HUDEP-2 (cell line): ENCODE measurements around the gene KAT8.

ENCODE experiments used
- DNase-seq, 76 experiments: peaks; one replicate each; lab custom pipeline; 2025; ENCODE audit not compliant: unreplicated experiment in 76 of 76; lab: John Stamatoyannopoulos, UW

Gene KAT8

DNA sequence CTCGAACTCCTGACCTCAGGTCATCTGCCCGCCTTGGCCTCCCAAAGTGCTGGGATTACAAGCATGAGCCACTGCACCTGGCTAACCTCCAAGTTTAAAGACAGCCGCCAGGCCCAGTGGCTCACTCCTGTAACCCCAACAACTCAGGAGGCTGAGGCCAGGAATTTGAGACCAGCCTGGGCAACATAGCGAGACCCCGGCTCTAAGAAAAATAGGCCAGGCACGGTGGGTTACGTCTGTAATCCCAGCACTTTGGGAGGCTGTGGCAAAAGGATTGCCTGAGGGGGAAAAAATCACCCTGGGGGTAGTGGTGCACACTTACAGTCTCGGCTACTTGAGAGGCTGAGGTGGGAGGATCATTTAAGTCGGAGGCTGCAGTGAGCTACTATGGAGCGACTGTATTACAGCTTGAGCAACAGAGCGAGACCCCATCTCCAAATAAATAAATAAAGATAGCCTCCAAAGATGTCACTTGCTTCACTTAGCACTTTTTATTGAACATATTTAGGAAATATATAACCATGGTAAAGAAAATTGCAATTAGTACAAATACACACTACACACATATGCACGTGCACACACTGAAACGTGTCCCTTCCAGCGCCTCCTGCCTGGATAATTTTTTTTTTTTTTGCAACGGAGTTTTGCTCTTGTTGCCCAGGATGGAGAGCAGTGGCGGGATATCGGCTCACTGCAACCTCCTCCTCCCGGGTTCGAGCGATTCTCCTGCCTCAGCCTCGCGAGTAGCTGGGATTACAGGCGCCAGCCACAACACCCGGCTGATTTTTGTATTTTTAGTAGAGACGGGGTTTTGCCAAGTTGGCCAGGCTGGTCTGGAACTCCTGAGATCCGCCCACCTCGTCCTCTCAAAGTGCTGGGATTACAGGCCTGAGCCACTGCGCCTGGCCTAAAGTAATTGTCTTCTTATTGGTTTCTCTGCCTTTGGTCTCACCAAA, 10.7 kb upstream of the KAT8 start:
- DNase-seq: no peak

DNA sequence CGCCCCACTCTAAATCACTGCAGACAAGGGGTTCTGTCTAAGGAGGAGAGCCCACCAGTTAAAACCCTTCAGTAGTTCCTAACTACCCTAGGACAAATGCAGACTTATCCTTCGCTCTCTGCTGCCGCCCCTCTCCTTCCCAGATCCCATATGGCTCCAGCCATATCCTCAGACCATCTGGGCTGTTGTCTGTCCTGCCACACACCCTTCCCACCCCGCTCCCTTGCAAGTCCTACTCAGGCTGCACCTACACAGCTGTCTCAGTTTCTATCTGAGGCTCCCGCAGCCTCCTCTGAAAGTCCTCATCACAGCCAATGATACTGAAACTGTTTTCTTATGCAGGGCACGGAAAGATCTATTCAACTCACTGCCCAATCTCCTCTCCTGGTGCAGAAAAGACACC, 10.0 kb upstream of the KAT8 start:
- no peak for DNase-seq

DNA sequence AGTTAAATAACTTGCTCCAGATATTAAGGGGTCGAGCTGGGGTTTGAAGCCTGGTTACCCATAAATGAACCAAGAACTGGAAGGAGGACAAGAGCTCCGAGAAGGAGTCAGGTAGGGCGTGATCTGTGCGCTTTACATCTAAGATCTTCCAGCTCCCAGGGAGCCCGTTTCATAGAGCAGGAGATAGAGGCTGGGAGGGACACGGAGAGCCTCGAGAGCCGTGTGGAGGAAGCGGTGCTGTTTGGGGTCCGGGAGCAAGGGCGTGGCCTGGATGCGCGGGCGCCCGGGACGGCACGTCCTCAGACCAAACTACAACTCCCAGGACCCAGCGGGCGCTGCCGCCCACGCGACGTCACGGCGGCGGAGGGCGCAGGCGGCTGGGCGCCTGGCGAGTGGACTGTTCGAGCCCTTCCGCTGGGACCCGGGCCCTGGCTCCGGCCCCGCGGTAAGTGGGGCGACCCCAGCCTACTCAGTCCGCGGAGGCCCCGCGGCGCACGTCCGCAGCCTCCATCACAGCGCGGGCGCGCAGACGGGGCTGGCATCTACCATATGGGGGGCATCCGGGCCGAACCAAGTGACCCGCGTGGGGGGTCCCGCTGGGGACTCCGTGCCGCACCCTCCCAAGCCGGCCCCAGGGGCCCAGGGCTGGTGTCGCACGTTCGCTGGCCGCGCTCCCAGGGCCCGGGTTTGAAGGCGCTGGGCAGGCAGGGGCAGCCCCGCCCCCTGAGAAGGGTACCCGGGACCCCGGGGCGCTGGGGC, 9.2 kb upstream of the KAT8 start, which contains the start of gene BCKDK:
TSS of gene BCKDK (plus strand) at position 352 of the 759 bp plus-strand sequence. CDS start 838 bp downstream, outside the sequence.
- DNase-seq: peak in 60 of 76 experiments; percentile 5 to 77 (median 58)

DNA sequence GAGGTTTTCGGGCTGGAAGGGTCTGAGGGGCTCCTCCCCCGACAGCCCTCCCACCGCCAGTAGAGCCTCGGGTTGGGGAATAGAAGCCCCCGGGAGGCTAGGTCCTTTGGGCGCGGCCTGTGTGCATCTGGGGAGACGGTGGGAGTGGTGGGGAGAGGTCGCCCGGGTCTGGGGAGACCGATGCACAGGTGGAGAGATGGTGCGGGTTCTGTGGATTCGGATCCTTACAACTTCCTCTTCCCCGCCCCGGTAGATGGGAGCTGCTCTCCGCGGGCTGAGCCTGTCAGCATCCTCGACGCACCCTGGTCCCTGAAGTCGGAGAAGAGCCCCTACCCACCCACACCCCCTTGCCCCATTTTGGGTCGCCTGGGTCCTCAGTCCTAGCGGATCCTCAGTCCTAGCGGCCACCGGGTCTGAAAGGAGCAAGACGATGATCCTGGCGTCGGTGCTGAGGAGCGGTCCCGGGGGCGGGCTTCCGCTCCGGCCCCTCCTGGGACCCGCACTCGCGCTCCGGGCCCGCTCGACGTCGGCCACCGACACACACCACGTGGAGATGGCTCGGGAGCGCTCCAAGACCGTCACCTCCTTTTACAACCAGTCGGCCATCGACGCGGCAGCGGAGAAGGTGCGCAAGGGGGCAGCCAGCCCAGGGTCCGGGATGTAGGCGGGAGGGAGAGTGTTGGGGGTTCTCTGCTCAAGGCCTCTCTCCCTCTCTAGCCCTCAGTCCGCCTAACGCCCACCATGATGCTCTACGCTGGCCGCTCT, 8.5 kb upstream of the KAT8 start:
- DNase-seq: no peak

DNA sequence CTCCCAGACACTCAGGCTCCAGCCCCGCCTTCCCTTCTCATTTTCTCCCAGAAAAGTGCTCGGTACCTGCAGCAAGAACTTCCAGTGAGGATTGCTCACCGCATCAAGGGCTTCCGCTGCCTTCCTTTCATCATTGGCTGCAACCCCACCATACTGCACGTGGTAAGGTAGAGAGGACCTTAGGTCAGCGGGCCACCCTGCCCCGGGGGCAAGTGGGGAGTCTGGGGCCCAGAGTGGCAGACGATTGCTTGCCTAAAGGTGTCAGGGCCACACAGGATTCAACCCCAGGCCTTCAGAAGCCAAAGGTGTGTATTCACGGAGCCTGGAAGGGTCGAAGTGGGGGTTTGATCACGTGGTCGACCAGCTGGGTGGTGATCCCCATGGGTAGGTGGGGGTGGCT, 7.8 kb upstream of the KAT8 start:
- no peak for DNase-seq

DNA sequence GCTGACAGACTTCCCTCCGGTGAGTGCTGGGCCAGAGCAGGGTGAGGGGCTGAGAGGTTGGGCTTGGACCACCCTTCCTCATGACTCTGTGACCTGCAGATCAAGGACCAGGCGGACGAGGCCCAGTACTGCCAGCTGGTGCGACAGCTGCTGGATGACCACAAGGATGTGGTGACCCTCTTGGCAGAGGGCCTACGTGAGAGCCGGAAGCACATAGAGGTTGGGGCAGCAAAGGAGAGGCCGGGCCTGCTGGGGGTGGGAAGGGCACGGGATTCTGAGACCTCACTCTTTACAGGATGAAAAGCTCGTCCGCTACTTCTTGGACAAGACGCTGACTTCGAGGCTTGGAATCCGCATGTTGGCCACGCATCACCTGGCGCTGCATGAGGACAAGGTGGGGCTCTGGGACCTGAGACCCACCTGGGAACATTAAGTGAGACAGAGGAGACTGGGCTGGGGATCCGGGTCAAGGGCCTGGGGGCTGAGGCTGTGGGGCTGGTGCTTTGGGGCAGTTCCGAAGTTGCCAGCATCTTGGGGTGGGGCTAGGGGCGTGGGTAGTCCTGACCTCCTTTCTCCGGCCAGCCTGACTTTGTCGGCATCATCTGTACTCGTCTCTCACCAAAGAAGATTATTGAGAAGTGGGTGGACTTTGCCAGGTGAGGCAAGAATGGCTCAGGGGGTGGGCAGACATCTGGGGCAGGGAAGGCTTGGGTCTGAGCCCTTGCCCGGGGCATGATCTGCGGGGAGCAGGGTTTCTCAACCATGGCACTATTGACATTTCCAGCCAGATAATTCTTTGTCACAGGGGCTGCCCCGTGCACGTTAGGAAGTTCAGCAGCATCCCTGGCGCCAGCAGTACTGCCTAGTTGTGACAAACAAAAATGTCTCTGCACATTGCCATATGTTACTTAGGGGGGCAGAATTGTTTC, 7.1 kb upstream of the KAT8 start:
- DNase-seq: no peak

DNA sequence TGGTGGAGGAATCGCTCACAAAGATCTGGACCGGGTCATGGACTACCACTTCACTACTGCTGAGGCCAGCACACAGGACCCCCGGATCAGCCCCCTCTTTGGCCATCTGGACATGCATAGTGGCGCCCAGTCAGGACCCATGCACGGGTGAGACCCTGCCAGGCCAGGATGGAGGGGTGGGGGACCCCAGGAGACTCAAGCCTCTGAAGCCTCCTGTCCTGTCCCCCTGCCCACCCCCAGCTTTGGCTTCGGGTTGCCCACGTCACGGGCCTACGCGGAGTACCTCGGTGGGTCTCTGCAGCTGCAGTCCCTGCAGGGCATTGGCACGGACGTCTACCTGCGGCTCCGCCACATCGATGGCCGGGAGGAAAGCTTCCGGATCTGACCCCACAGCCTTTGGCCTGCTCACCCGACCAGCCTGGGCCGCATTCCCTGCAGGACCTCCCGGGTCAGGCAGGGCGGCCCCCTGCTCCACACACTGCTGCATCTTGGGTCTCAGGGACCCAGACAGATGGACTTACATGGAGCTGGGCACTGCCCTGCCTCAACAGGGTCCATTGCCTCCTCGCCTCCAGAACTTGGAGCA, 5.5 kb upstream of the KAT8 start:
- no peak for DNase-seq

DNA sequence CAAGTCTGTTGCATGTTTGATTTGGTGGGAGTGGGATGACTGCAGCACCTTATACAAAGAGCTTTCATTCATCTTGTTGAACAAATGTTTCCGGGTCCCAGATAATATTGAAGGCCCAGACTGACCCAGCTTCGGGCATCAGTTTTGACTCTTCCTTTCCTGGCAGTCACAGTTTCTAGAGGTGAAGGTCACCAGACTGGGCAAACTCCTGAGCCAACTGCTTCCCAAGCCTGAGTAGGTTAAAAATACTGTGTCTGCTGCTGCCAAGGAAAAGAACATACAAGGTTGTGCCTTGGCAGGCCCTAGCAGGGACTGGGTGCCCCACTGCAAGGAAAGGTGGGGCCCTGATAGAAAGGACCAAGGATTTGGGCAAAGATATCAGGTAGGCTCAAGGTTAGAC, 4.8 kb upstream of the KAT8 start:
- DNase-seq: no peak

DNA sequence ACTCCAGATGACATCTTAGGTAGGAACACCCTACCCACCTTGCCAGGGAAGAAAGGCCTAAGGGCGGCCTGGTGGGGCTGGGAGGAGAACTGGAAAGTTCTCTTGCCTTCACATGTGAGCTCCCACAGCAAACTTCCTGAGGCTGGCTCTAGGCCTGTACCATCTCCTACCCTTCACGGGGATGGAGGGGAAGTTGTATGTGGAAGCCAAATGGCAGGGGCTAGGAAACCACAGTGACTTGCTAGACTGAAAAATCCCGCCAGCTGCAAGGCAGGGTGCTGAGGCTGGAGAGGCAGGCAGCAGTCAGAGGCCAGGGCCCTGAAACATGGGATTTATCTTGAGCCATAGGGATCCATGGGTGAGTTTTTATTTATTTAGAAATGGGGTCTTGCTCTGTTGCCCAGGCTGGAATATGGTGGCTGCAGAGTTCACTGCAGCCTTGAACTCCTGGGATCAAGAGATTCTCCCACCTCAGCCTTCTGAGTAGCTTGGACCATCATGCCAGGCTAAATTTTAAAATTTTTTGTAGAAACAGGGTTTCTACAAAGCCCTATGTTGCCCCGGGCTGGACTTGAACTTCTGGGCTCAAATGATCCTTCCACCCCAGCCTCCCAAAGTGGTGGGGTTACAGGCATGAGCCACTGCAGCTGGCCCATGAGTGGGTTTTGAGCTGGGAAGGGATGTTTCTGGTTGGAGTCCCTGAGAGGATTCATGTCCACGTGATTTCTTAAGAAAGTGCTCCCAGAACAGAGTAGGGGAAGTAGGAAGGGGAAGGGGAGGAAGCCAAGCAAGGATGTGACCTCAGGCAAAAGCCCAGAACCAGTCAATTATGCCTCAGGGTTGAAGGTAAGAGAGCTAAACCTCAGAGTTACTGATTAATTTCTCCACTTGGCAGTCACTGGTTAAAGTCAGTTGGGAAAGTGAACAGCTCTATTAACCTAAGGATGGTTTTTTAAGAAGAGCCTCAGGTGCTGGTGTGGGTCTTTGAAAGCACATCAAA, 4.0 kb upstream of the KAT8 start:
- DNase-seq: no peak

DNA sequence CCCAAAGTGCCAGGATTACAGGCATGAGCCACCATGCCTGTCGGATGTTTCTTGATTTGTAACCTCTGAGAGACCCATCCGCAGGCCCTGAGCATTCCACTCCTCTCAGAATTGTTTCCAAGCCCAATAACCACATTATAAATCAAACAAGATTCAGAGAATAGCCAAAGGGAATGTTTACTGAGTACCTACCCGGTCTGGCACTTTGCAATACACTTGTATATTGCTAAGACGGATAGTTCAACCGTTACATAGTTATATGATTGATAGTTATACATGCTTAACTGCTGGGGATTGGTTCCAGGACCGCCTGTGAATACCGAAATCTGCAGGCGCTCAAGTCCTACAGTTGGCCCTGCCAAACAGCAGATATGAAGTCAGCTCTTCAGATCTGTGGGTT, 3.0 kb upstream of the KAT8 start:
- DNase-seq: no peak

DNA sequence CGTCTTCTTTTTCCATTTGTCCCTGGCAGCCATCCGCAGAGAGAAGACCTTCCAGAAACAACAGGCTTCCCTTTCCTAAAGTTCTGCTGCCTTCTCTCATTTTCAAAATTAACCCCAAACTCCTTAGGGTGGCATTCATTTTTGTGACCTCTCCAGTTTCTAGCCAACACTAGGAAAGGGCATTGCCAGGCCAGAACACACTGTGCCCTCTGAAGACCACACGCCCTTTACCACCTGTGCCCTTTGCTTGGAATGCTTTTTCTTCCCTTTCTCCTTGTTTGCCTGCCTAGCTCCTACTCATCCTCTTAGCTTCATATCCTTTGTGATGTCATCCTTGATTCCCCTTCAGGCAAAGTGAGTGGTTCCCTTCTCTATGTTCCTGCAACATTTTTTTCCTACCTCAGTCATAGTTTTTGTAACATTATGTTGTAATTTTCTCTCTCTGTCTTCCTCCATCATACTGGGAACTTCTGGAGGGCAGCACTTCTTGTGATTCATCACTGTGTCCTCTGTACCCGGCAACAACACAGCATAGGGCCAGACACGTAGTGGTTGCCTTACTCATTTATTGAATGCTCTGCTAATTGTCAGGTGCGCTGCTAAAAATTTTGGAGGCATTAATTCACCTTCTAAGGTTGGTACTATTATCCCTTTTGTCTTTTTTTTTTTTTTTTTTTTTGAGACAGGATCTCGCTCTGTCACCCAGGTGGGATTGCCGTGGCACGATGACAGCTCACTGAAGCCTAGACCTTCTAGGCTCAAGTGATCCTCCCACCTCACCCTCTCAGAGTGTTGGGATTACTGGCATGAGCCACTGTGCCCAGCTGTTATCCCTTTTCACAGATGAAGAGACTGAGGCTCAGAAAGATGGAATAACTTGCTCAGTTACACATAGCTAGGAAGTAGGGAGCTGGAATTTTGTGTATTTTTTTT, 1.0 kb downstream of the KAT8 start:
- DNase-seq: peak in 1 of 76 experiments; percentile 2

DNA sequence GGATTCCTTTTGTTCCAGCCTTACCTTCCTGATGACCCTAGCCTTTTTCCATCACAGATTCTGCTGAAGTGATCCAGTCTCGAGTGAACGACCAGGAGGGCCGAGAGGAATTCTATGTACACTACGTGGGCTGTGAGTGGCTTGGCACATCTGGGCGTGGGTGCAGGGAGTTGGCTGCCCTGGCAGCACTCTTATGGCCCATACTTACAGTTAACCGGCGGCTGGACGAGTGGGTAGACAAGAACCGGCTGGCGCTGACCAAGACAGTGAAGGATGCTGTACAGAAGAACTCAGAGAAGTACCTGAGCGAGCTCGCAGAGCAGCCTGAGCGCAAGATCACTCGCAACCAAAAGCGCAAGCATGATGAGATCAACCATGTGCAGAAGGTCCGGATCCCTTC, 2.7 kb downstream of the KAT8 start:
- no peak for DNase-seq

DNA sequence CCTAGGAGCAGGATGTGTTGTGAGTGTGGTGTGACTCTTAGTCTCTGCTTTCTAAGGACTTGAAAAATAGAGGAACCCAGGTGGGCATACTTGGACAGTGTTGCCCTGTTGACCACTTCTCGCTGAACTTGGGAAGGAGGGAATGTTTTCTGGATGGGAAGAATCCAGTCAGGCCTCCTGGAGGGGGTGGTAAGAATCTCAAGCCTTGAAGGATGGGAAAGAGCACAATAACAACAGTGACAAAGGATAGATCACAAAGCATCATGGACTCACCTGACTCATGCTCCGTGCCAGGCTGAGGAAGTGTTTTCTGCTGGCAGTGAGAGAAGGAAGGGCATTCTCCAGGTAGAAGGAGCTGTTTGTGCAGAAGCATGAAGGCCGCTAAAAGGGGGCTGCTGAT, 8.4 kb downstream of the KAT8 start:
- no peak for DNase-seq

DNA sequence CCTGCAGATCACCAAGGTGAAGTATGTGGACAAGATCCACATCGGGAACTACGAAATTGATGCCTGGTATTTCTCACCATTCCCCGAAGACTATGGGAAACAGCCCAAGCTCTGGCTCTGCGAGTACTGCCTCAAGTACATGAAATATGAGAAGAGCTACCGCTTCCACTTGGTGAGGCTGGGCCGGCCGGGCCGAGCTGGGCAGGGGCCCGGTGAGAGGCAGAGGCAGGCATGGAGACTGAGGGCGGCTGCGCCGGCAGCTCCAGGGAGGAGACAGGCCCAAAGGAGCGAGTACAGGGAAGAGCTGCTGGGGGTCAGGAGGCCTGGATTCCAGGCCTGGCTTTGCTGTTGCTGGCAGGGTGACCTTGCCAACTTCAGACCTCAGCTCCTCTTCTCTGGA, 9.7 kb downstream of the KAT8 start:
- DNase-seq: no peak

DNA sequence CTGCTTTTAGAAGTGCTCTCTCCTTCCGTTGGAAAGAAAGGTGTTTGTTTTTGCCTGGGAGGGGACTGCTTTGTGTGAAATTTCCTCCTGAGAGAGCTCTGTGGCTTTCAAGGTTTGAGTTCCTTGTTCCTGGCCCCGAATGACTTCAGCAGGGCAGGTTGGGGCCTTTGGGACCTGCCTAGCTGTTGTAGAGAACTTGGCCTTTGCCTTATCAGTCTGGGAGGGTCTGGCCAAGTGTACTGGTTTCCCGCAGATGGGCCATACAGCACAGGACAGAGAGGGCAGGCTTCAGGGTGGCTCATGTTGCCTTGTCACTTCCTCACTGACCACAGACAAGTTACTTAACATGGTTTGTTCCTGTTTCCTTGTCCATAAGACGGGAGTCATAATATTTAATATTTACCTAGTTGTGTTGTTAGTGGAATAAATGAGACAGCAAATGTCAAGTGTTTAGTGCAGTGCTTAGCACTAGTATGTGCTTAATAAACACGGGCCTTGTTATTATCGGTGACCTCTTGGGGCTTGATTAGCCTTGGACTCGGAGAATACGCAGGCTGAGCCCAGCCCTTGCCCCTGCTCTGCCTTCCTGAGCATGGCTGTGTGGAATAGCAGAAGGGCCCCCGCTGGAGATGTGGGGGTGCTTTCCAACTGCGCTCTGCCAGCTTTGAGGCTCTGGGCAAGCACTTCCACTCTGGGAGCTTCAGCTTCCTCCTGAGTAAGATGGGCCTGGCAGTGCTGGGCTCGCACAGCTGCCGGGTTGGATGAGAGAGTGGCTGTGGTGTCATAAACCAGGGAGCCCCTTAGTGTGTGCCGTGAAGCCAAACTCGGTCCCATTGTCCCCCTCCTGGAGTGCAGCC, 11.5 kb downstream of the KAT8 start:
- peak in 70 of 76 experiments; percentile 20 to 87 (median 63) for DNase-seq
